MV-4-11 (cell line): Measurements from ENCODE around the gene IFT57.

Experiments
- DNase-seq: peaks from one replicate; lab custom pipeline; 2025; lab: John Stamatoyannopoulos, UW

The IFT57 gene

GRCh38 chr3:108125550-108126071, 96.6 kb downstream of the IFT57 start:
- DNase-seq: no peak

- DNase-seq: no peak
Observed at GRCh38 chr3:108125153-108125543, 97.1 kb downstream of the IFT57 start.

- peak; percentile 80 for DNase-seq
Observed at GRCh38 chr3:108124337-108125152, 97.7 kb downstream of the IFT57 start.

- DNase-seq: no peak
Observed at GRCh38 chr3:108123326-108123725, 98.9 kb downstream of the IFT57 start.

- no peak for DNase-seq
Observed at GRCh38 chr3:108122276-108122675, 99.9 kb downstream of the IFT57 start.

GRCh38 chr3:108119398-108120104, 102.7 kb downstream of the IFT57 start:
- DNase-seq: no peak

GRCh38 chr3:108118038-108118768, 104.0 kb downstream of the IFT57 start:
- no peak for DNase-seq

- DNase-seq: no peak
Observed at GRCh38 chr3:108117241-108117775, 104.9 kb downstream of the IFT57 start.

GRCh38 chr3:108114423-108115065, 107.7 kb downstream of the IFT57 start:
- no peak for DNase-seq

GRCh38 chr3:108113975-108114374, 108.2 kb downstream of the IFT57 start:
- no peak for DNase-seq

- no peak for DNase-seq
Observed at GRCh38 chr3:108110934-108111333, 111.3 kb downstream of the IFT57 start.
